K562 (cell line): ENCODE measurements around the gene HSD17B11. TPM values are rescaled to one million over a fixed set of nuclear protein-coding genes. Genes with fewer than 3 reads are reported as not detected.
A peak's percentile ranks its signal among the peaks of the same experiment; 100 is the strongest.

Experiments
- ATAC-seq: fragments of 200-7000 bp; cut with Tn5 transposase; 3 replicates; pipeline ENCODE4 v1.9.1; 2020; ENCODE audit warnings: moderate library complexity
- BruUV-seq: library from RNA; stranded (reverse); fragments of 400-500 nt; replicated peaks from 2 replicates; lab custom pipeline; 2021; lab: Mats Ljungman, UMichigan
- CTCF ChIA-PET: fragments of 300-600 bp; formaldehyde crosslinking; extraction: SDS; loops from one replicate; lab custom pipeline; 2021; ENCODE audit warnings: low intra/inter-chr PET ratio; lab: Yijun Ruan, JAX
- POLR2A ChIA-PET: fragments of 300-600, 350-650 bp; sonication (Branson Sonifier 250); formaldehyde crosslinking; extraction: SDS; loops from one replicate; lab custom pipeline; 2021; ENCODE audit warnings: antibody characterized with exemption, inconsistent platforms; lab: Yijun Ruan, JAX
- DNase-seq, 4 experiments: peaks; one replicate each; pipeline versions ENCODE4 v3.0.0 to v3.0.0-alpha.2; 2011 to 2018; ENCODE audit warnings: low spot score in 3 of 4, mixed read lengths in 3 of 4; ENCODE audit errors: extremely low read depth in 1 of 4
- FAIRE-seq: peaks from 2 replicates; lab custom pipeline; 2011; peaks lifted over from hg19 to GRCh38; lab: Jason Lieb, UNC
- H2AFZ ChIP-seq: 2 replicates; pipeline ENCODE4 v1.6.0; 2011; ENCODE audit warnings: low read depth, low read length, control low read depth, inconsistent platforms
- H3K27ac ChIP-seq: fragments of 200-600 bp; 3 replicates; pipeline ENCODE4 v1.8.0; 2011; ENCODE audit warnings: low read depth, mild to moderate bottlenecking, control low read depth, inconsistent platforms, low read length, moderate library complexity, mixed read lengths; ENCODE audit errors: extremely low read depth
- H3K27me3 ChIP-seq, 2 experiments: fragments of 300-600 bp in 1 of 2; 2 replicates in 1 of 2; 3 replicates in 1 of 2; pipeline versions ENCODE4 v1.6.0 to v1.8.0; 2011; ENCODE audit warnings: inconsistent platforms in 2 of 2, low read length in 2 of 2, mild to moderate bottlenecking in 1 of 2, mixed read lengths in 1 of 2, moderate library complexity in 1 of 2; ENCODE audit not compliant: control insufficient read depth in 2 of 2, insufficient read depth in 2 of 2
- H3K36me3 ChIP-seq: fragments of 300-600 bp; 3 replicates; pipeline ENCODE4 v1.8.0; 2011; ENCODE audit warnings: mild to moderate bottlenecking, low read length, inconsistent platforms; ENCODE audit not compliant: control insufficient read depth, insufficient read depth
- H3K4me1 ChIP-seq, 2 experiments: fragments of 200-600 bp in 1 of 2; replicated peaks in 1 of 2; 2 replicates in 1 of 2; 3 replicates in 1 of 2; pipeline versions ENCODE4 v1.5.1 to v1.8.0; 2011; ENCODE audit warnings: inconsistent platforms in 2 of 2, low read length in 2 of 2, mild to moderate bottlenecking in 1 of 2, mixed read lengths in 1 of 2, moderate library complexity in 1 of 2; ENCODE audit not compliant: control insufficient read depth in 2 of 2, insufficient read depth in 2 of 2
- H3K4me2 ChIP-seq: 2 replicates; pipeline ENCODE4 v1.6.1; 2011; ENCODE audit warnings: low read length, control low read depth, inconsistent platforms, mixed read lengths; ENCODE audit not compliant: insufficient read depth
- H3K4me3 ChIP-seq: fragments of 200-600 bp; sonication (generic), shearing (Covaris generic); 2 replicates; pipeline ENCODE4 v1.5.1; 2016; ENCODE audit warnings: control low read depth, inconsistent platforms
- H3K79me2 ChIP-seq: fragments of 200-600 bp; 3 replicates; pipeline ENCODE4 v1.8.0; 2011; ENCODE audit warnings: low read length, inconsistent platforms; ENCODE audit not compliant: control insufficient read depth, insufficient read depth
- H3K9ac ChIP-seq, 2 experiments: 2 replicates each; pipeline versions ENCODE4 v1.6.0 to v1.6.1; 2011; ENCODE audit warnings: low read depth in 2 of 2, low read length in 2 of 2, control low read depth in 1 of 2, inconsistent platforms in 1 of 2, mild to moderate bottlenecking in 1 of 2, mixed read lengths in 1 of 2; ENCODE audit not compliant: insufficient read depth in 1 of 2
- H3K9me1 ChIP-seq: one replicate; pipeline ENCODE4 v1.6.0; 2011; ENCODE audit warnings: inconsistent platforms, mild to moderate bottlenecking, low read length, moderate library complexity; ENCODE audit not compliant: control insufficient read depth, insufficient read depth
- H3K9me3 ChIP-seq: replicated peaks from 2 replicates; pipeline ENCODE4 v1.5.1; 2011; ENCODE audit warnings: low read depth, low read length, inconsistent platforms; ENCODE audit not compliant: control insufficient read depth, insufficient read depth
- H4K20me1 ChIP-seq: replicated peaks from 2 replicates; pipeline ENCODE4 v1.6.1; 2011; ENCODE audit warnings: low read length, inconsistent platforms, mixed read lengths; ENCODE audit not compliant: control insufficient read depth, insufficient read depth
- ASH1L ChIP-seq: fragments of 450-650 bp; IDR thresholded peaks from 2 replicates; pipeline ENCODE4 v1.6.1; 2018; ENCODE audit warnings: borderline replicate concordance, mild to moderate bottlenecking, low read depth; ENCODE audit not compliant: partially characterized antibody
- CTCF ChIP-seq, 3 experiments: IDR thresholded peaks in 2 of 3; conservative IDR thresholded peaks in 1 of 3; 2 replicates each; pipeline ENCODE4 v1.5.1; 2011 to 2012; ENCODE audit warnings: low read length in 3 of 3, mild to moderate bottlenecking in 3 of 3, control low read depth in 2 of 3, improper control_type of control experiment in 1 of 3, inconsistent platforms in 1 of 3, low read depth in 1 of 3, mixed read lengths in 1 of 3, moderate library complexity in 1 of 3; ENCODE audit not compliant: insufficient read depth in 2 of 3
- EGR1 ChIP-seq: fragments of 450-650 bp; conservative IDR thresholded peaks from 2 replicates; pipeline ENCODE4 v1.6.1; 2017; ENCODE audit warnings: mild to moderate bottlenecking
- IRF1 ChIP-seq: sonication (generic); formaldehyde crosslinking; IDR thresholded peaks from 2 replicates; pipeline ENCODE4 v1.8.0; 2022; ENCODE audit warnings: missing genetic modification reagents, mild to moderate bottlenecking, borderline replicate concordance
- WGBS: fragments of 100-300 bp; shearing (Covaris generic); methylation state at CpG from one replicate; pipeline ENCODE4 v1.1.6; 2016; ENCODE audit warnings: low coverage, mixed read lengths; ENCODE audit not compliant: insufficient coverage; ENCODE audit errors: missing lambda C conversion rate; 5-methylcytosine and 5-hydroxymethylcytosine counted together
- in situ Hi-C: fragments of 300-500 bp; cut with MboI; formaldehyde crosslinking; loops from 4 replicates; pipeline ENCODE4 v1.15.0; 2018; ENCODE audit warnings: inconsistent platforms, mixed read lengths
- intact Hi-C: fragments of 100-400 bp; cut with micrococcal nuclease; formaldehyde crosslinking; loops from 2 replicates; pipeline ENCODE4 v1.14.2; 2022
- polyA plus RNA-seq, 8 experiments: library from polyadenylated mRNA; depleted of rRNA in 4 of 8; stranded (reverse) in 5 of 8; unstranded in 3 of 8; fragments of >200 nt; fragmentation: Nextera tagmentation in 2 of 8; fragmentation: Illumina TruSeq in 1 of 8; extraction: Ambion mirVana in 2 of 8; extraction: Trizol in 1 of 8; gene quantifications; 2 replicates each; pipeline versions ENCODE4 v1.2.1 to v1.2.3, GENCODE V29; 2011 to 2014; ENCODE audit warnings: inconsistent platforms in 1 of 8, missing spikeins in 1 of 8
- total RNA-seq, 7 experiments: library from RNA; depleted of rRNA in 6 of 7; stranded (reverse); fragments of >200 nt in 6 of 7; fragmentation: Illumina TruSeq in 2 of 7; extraction: Trizol in 2 of 7; gene quantifications; 2 replicates each; pipeline versions ENCODE4 v1.2.1 to v1.2.3, GENCODE V29; 2011 to 2021; ENCODE audit warnings: low replicate concordance in 1 of 7

HSD17B11 gene
- total and polyA plus RNA-seq, 9 of the 15 experiments (the other 6 are each of a cell fraction or from before 2014, with no cell fraction given): 26.0 to 108 (median 81.0) TPM

GRCh38 chr4:87353592-87353991 is 37.4 kb downstream of the HSD17B11 start:
- Histone ChIP-seq H3K27ac (no peak overlapping the region), H3K36me3 (peaks cover 49% of the 10 kb centered on the region)
- CTCF ChIA-PET: no interaction called here
- TF ChIP-seq CTCF (IDR thresholded peaks at IDR 0.05 in 2 of 3, conservative IDR thresholded peaks at IDR 0.05 in 1 of 3; ENCODE audit: insufficient read depth in 2 of 3, low read depth in 1 of 3, low read length in 3 of 3): peak; percentile 19 to 33 (median 32); a peak in 3 of 6 replicates
- TF ChIP-seq EGR1: no peak
- TF ChIP-seq, all 486 proteins: peak for 1
- Histone ChIP-seq H3K9me1 (no peaks in the 10 kb centered on the region), H2AFZ (no peak overlapping the region), H3K9ac (no peak overlapping the region), H3K27me3 (no peaks in the 10 kb centered on the region), H3K4me1 (no peaks in the 10 kb centered on the region), H3K79me2 (no peaks in the 10 kb centered on the region), H3K9me3 (peaks cover 10% of the 10 kb centered on the region), H3K4me3 (no peak overlapping the region), H3K4me2 (no peak overlapping the region), H4K20me1 (no peaks in the 10 kb centered on the region)
- FAIRE-seq: peak; percentile 60
- peak in 3 of 4 experiments; percentile 16 to 23 (median 16) for DNase-seq
- POLR2A ChIA-PET: no interaction called here
- in situ Hi-C loops (no loop called here), intact Hi-C loops (no loop called here)
- BruUV-seq: no TSS peak
- no peak for ATAC-seq
- WGBS: 94% methylated on average over 3 of the region's 3 CpGs

GRCh38 chr4:87345139-87345538 is 45.8 kb downstream of the HSD17B11 start:
- ATAC-seq (no peak), FAIRE-seq (no peak), DNase-seq (no peak)
- intact Hi-C loops: no loop called here
- in situ Hi-C loops: no loop called here
- Histone ChIP-seq H3K79me2 (no peaks in the 10 kb centered on the region), H3K4me2 (no peak overlapping the region), H3K9ac (no peak overlapping the region), H2AFZ (no peak overlapping the region), H3K4me3 (no peak overlapping the region), H3K9me1 (no peaks in the 10 kb centered on the region), H3K27me3 (no peaks in the 10 kb centered on the region), H4K20me1 (no peaks in the 10 kb centered on the region), H3K4me1 (no peaks in the 10 kb centered on the region), H3K9me3 (no peaks in the 10 kb centered on the region), H3K36me3 (peaks cover 28% of the 10 kb centered on the region; the same call in 2 of the 3 replicates), H3K27ac (no peak overlapping the region)
- no peak for TF ChIP-seq ASH1L
- no peak for TF ChIP-seq IRF1 (CRISPR knock-in tag)
- TF ChIP-seq EGR1: no peak
- CTCF ChIA-PET: no interaction called here
- BruUV-seq: no TSS peak
- POLR2A ChIA-PET: no interaction called here
